OCI-LY1 (cell line): Measurements from ENCODE around the gene NAA25.

Experiments used
- CTCF ChIP-seq: fragments of 200-600 bp; sonication (generic), shearing (Covaris generic); IDR thresholded peaks from 2 replicates; pipeline ENCODE4 v1.5.1; 2017; ENCODE audit warnings: mild to moderate bottlenecking, antibody characterized with exemption, low read length, moderate library complexity, mixed read lengths
- EZH2 ChIP-seq: fragments of 200-600 bp; sonication (generic), shearing (Covaris generic); IDR thresholded peaks from 2 replicates; pipeline ENCODE4 v1.8.0; 2017; ENCODE audit warnings: borderline replicate concordance, mixed run types, mild to moderate bottlenecking, antibody characterized with exemption, low read length, moderate library complexity, mixed read lengths

- no peak for TF ChIP-seq EZH2
- TF ChIP-seq CTCF, result no peak
Measured at GRCh38 chr12:112029301-112029700, 79.3 kb downstream of the NAA25 start.
